ENCODE results near the gene AKNA.

- TF ChIP-seq CTCF (IDR thresholded peaks at IDR 0.05) (no peak), EZH2 (IDR thresholded peaks at IDR 0.05) (no peak), EZH2phosphoT487 (IDR thresholded peaks at IDR 0.05) (no peak)
These were observed 8.9 kb downstream of the AKNA start for GRCh38 chr9:114378883-114379282.
